Smooth muscle cell (in vitro differentiated cells): ENCODE data around the gene NRTN. TPM values are rescaled to one million over a fixed set of nuclear protein-coding genes. Genes with fewer than 3 reads are reported as not detected.

Experiments used
- DNase-seq: peaks from one replicate; lab custom pipeline; 2025; ENCODE audit not compliant: unreplicated experiment; lab: John Stamatoyannopoulos, UW
- H2AFZ ChIP-seq: fragments of 200-600 bp; sonication (generic); 2 replicates; pipeline ENCODE4 v1.6.0; 2016; ENCODE audit warnings: antibody characterized with exemption, low read depth, mild to moderate bottlenecking
- H3F3A ChIP-seq: fragments of 200-600 bp; sonication (generic); 2 replicates; pipeline ENCODE4 v1.6.0; 2017; ENCODE audit warnings: antibody characterized with exemption, low read depth
- H3K27ac ChIP-seq: fragments of 200-600 bp; sonication (generic); 2 replicates; pipeline ENCODE4 v1.5.1; 2016; ENCODE audit warnings: low read depth, mild to moderate bottlenecking
- H3K27me3 ChIP-seq: fragments of 200-600 bp; sonication (generic); 2 replicates; pipeline ENCODE4 v1.6.1; 2016; ENCODE audit warnings: low read depth, mild to moderate bottlenecking
- H3K36me3 ChIP-seq: fragments of 200-600 bp; sonication (generic); 2 replicates; pipeline ENCODE4 v1.5.1; 2016; ENCODE audit warnings: low read depth
- H3K4me1 ChIP-seq: fragments of 200-600 bp; sonication (generic); 2 replicates; pipeline ENCODE4 v1.5.1; 2016; ENCODE audit warnings: low read depth
- H3K4me2 ChIP-seq: fragments of 200-600 bp; sonication (generic); 2 replicates; pipeline ENCODE4 v1.6.0; 2016; ENCODE audit warnings: mild to moderate bottlenecking
- H3K4me3 ChIP-seq: fragments of 200-600 bp; sonication (generic); 2 replicates; pipeline ENCODE4 v1.5.1; 2016; ENCODE audit warnings: mild to moderate bottlenecking
- H3K79me2 ChIP-seq: fragments of 200-600 bp; sonication (generic); 2 replicates; pipeline ENCODE4 v1.6.0; 2016; ENCODE audit warnings: low read depth, mild to moderate bottlenecking
- H3K9ac ChIP-seq: fragments of 200-600 bp; sonication (generic); 2 replicates; pipeline ENCODE4 v1.6.0; 2016; ENCODE audit warnings: low read depth
- H3K9me3 ChIP-seq: fragments of 200-600 bp; sonication (generic); replicated peaks from 2 replicates; pipeline ENCODE4 v1.5.1; 2016; ENCODE audit warnings: low read depth
- H4K20me1 ChIP-seq: fragments of 200-600 bp; sonication (generic); 2 replicates; pipeline ENCODE4 v1.6.0; 2016; ENCODE audit warnings: low read depth
- CTCF ChIP-seq: fragments of 200-600 bp; sonication (generic); IDR thresholded peaks from 2 replicates; pipeline ENCODE4 v1.5.1; 2017; ENCODE audit warnings: borderline replicate concordance, mild to moderate bottlenecking, antibody characterized with exemption; ENCODE audit not compliant: insufficient read depth, poor library complexity, severe bottlenecking
- WGBS: methylation state at CpG from one replicate; pipeline ENCODE4 v1.1.7; 2016; ENCODE audit warnings: low lambda C conversion rate; 5-methylcytosine and 5-hydroxymethylcytosine counted together
- polyA plus RNA-seq: library from polyadenylated mRNA; unstranded; fragments of >200 nt; fragmentation: Nextera tagmentation; extraction: Ambion mirVana; gene quantifications from 2 replicates; pipeline ENCODE4 v1.2.1, GENCODE V29; 2016
- total RNA-seq: library from RNA; depleted of rRNA; stranded (reverse); fragments of >200 nt; gene quantifications from 2 replicates; pipeline ENCODE4 v1.2.3, GENCODE V29; 2014

NRTN gene
- total and polyA plus RNA-seq, 2 experiments from 2014 or later: 2.2 to 5.4 TPM

DNA sequence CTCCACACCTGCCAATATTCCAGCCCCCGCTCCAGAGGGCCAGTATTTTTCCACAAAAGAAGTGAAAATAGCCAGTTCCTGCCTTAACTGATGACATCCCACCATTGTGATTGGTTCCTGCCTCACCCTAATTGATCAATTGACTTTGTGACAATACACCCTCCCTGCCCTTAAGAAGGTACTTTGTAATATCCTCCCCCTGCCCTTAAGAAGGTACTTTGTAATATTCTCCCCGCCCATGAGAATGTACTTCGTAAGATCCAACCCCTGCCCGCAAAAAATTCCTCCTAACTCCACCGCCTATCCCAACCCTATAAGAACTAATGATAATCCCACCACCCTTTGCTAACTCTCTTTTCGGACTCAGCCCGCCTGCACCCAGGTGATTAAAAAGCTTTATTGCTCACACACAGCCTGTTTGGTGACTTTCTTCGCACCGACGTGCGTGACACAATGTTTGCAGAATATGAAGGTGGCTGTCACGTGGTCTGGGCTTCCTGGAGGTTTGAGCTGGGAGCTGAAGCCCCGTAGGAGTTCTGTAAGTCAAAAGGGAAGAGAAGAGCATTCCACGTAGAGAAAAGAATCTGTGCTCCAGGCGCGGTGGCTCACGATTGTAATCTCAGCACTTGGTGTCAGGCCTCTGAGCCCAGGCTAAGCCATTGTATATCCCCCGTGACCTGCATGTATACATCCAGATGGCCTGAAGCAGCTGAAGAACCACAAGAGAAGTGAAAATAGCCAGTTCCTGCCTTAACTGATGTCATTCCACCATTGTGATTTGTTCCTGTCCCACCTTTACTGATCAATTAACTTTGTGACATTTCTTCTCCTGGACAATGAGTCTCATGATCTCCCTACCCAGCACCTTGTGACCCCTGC, 52.6 kb downstream of the NRTN start:
- WGBS: 88% methylated on average over 18 of the region's 18 CpGs
- Histone ChIP-seq H3K9me3 (no peaks in the 10 kb centered on the region), H4K20me1 (no peaks in the 10 kb centered on the region), H2AFZ (no peak overlapping the region), H3K36me3 (no peaks in the 10 kb centered on the region), H3K4me3 (no peak overlapping the region), H3K27me3 (peaks cover 6% of the 10 kb centered on the region), H3K4me2 (no peak overlapping the region), H3F3A (no peaks in the 10 kb centered on the region), H3K79me2 (no peaks in the 10 kb centered on the region), H3K9ac (no peak overlapping the region), H3K4me1 (peaks cover 4% of the 10 kb centered on the region), H3K27ac (no peak overlapping the region)
- TF ChIP-seq CTCF: no peak
- no peak for DNase-seq

GRCh38 chr19:5863030-5863665, 58.3 kb downstream of the NRTN start:
- Histone ChIP-seq H3K4me3 (no peak overlapping the region), H3K4me2 (no peak overlapping the region), H3K4me1 (no peaks in the 10 kb centered on the region), H3K27me3 (no peaks in the 10 kb centered on the region), H3K36me3 (no peaks in the 10 kb centered on the region), H2AFZ (no peak overlapping the region), H3K79me2 (no peaks in the 10 kb centered on the region), H3F3A (no peaks in the 10 kb centered on the region), H4K20me1 (no peaks in the 10 kb centered on the region), H3K9me3 (no peaks in the 10 kb centered on the region), H3K9ac (no peak overlapping the region), H3K27ac (no peak overlapping the region)
- DNase-seq: no peak
- 72% methylated on average over 11 of the region's 11 CpGs for WGBS
- no peak for TF ChIP-seq CTCF

DNA sequence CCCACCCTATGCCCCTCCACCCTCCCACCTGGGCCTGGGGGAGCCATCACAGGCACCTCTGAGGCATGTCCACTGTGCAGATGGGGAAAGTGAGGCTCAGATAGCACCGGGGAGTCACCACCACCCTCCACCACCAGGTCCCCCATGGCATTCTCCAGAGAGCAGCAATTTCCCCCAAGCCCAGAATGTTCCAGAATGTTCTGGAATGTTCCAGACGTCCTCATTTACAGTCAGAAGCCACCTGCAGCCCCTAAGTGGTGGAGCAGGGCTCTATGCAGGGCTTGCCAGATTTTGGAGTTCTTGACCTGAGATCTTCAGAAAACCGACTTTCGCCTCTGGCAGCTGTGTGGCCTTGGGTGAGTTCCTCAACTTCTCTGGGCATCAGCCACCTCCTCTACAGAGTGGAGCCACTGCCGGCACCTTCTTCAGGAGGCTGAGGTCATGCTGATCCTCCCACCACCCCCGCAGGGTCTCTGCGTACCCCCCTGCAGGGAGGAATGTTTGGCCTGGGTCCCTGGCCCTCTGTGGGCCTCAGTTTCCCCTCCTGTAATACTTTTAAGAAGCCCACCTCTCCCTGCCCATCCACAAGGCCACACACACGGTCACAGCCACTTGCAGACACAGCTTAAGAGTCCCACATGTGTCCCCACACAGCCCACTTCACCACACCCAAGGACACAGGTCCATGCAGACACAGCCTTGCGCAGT, 59.3 kb downstream of the NRTN start:
- WGBS: 81% methylated on average over 9 of the region's 9 CpGs
- no peak overlapping the region for H3K4me2 ChIP-seq

More for the DNA sequence above, 59.3 kb downstream of the NRTN start:
- H4K20me1 ChIP-seq: no peaks in the 10 kb centered on the region
- H3K36me3 ChIP-seq: no peaks in the 10 kb centered on the region
- no peaks in the 10 kb centered on the region for H3K9me3 ChIP-seq
- no peak for TF ChIP-seq CTCF
- no peaks in the 10 kb centered on the region for H3K4me1 ChIP-seq
- H2AFZ ChIP-seq: no peak overlapping the region
- DNase-seq: no peak
- no peak overlapping the region for H3K9ac ChIP-seq
- H3K27ac ChIP-seq: no peak overlapping the region
- no peaks in the 10 kb centered on the region for H3K27me3 ChIP-seq
- no peaks in the 10 kb centered on the region for H3K79me2 ChIP-seq
- no peaks in the 10 kb centered on the region for H3F3A ChIP-seq
- no peak overlapping the region for H3K4me3 ChIP-seq
